ENCODE data around the gene NAGPA. TPM values are rescaled to one million over a fixed set of nuclear protein-coding genes. Genes with fewer than 3 reads are reported as not detected.

The NAGPA gene
- total and polyA plus RNA-seq, 3 experiments from 2014 or later, result 18.8 to 33.3 (median 19.0) TPM

DNA sequence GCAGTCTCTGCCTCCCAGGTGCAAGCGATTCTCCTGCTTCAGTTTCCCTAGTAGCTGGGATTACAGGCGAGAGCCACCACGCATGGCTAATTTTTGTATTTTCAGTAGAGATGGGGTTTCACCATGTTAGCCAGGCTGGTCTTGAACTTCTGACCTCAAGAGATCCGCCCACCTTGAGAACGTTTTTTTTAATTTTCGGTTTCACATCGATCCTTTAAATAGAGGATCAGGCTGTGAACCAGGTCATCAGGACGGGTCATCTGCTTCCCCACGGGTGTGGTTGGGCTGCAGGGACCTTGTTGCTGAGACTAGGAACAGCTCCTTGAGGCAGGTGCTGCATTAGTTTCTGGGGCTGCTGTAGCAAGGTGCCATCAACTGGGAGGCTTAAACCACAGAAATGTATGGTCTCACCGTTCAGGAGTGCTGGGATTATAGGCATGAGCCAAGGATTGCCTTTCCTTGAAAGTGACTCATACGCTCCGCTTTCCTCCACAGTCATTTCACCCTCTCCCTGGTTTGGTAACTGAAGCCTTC is 7.9 kb upstream of the NAGPA start:
- no peak overlapping the region for H3K27ac ChIP-seq (ENCODE audit: low read depth, low read length)
- CTCF ChIA-PET, result no interaction called here
- DNase-seq, result no peak
- POLR2A ChIA-PET, result no interaction called here
- Mint-ChIP-seq H3K9me3 (no peaks in the 10 kb centered on the region), H3K27me3 (peaks cover 0 to 5% of the 10 kb centered on the region in 2 donors), H3K4me1 (no peaks in the 10 kb centered on the region), H3K27ac (no peak overlapping the region), H3K36me3 (no peaks in the 10 kb centered on the region), H3K4me3 (no peak overlapping the region)
- H3K4me1 ChIP-seq (ENCODE audit: insufficient read depth, low read length), result no peaks in the 10 kb centered on the region
- H3K4me3 ChIP-seq (ENCODE audit: low read length), result no peak overlapping the region
- H3K27me3 ChIP-seq (ENCODE audit: insufficient read depth, low read length, poor library complexity, severe bottlenecking), result no peaks in the 10 kb centered on the region
- no peaks in the 10 kb centered on the region for H3K36me3 ChIP-seq (ENCODE audit: insufficient read depth, low read length)
- no peaks in the 10 kb centered on the region for H3K9me3 ChIP-seq (ENCODE audit: low read length)

DNA sequence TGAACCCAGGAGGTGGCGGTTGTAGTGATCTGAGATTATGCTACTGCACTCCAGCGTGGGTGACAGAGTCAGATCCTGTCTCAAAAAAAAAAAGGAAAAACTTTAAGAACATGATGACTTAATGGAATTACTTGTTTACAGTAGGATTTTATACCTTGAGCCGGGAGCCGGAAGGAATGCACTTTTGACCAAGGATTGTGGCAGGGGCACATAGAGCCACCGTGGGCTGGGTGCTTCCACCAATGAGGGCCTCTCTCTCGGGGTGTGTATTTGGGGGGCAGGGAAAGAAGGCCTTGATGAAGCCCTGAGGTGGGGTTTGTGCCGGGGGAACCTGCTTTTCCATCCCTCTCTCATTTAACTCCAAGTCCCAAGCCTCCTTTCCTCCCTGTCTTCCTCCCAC is 6.7 kb upstream of the NAGPA start:
- DNase-seq, result peak in 1 of 5 donors; percentile 9
- ChIA-PET POLR2A (no interaction called here), CTCF (no interaction called here)
- Histone ChIP-seq H3K4me3 (ENCODE audit: low read length) (no peak overlapping the region), H3K27me3 (ENCODE audit: insufficient read depth, low read length, poor library complexity, severe bottlenecking) (no peaks in the 10 kb centered on the region), H3K27ac (ENCODE audit: low read depth, low read length) (no peak overlapping the region), H3K9me3 (ENCODE audit: low read length) (no peaks in the 10 kb centered on the region), H3K36me3 (ENCODE audit: insufficient read depth, low read length) (no peaks in the 10 kb centered on the region), H3K4me1 (ENCODE audit: insufficient read depth, low read length) (no peaks in the 10 kb centered on the region)
- H3K4me3 Mint-ChIP-seq, result no peak overlapping the region
- no peaks in the 10 kb centered on the region for H3K4me1 Mint-ChIP-seq
- H3K36me3 Mint-ChIP-seq, result no peaks in the 10 kb centered on the region
- no peaks in the 10 kb centered on the region for H3K9me3 Mint-ChIP-seq
- H3K27ac Mint-ChIP-seq, result no peak overlapping the region
- H3K27me3 Mint-ChIP-seq, result peaks cover 0 to 4% of the 10 kb centered on the region in 2 donors

DNA sequence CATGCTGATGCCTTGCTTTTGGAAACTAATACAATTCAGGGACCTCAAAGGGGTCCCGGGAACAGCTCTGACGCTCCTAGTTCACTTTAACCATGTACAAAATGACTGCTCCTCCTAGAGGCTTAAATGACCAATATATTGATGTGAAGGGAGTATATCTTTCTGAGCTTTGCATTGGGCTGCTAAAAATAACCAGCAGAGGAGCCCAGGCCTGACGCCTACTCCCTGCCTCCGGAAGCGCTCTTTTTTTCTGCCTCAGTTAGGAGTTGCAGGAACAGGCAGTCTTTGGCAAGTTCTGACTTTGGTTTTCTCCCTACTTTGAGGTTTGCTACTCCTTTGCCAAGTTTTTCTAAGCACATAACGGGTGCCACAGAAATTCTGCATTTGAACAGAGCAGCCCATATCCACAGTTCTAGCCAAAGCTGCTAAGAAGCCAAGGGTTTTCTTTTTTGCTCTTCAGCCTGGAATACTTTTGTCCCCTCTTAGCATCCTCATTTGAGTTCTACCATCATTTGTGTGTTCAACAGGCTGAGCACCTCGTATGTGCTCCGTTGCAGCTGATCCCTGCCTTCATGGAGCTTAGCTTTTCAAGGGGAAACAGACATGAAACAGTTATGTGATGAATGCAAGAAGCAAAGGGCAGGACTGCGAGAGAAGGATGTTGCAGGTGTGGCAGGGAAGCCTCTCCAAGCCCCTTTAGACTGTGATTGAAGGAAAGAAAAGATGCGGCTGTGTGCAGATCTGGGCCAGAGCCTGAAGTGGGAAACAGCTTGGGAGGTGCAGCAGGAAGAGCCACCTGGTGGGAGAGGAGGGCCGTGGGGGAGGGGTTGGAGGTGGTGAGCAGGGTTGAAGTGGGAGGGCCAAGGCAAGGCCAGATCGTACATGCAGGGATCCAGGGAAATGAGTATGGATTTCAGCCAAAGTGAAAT is 2.8 kb upstream of the NAGPA start:
- H3K4me3 ChIP-seq (ENCODE audit: low read length), result no peak overlapping the region
- Mint-ChIP-seq H3K27ac (peak overlapping the region in 1 of 8 donors; percentile 47), H3K36me3 (peaks cover 0 to 6% (median 2%) of the 10 kb centered on the region in 3 donors), H3K27me3 (peaks cover 0 to 4% of the 10 kb centered on the region in 2 donors), H3K4me3 (peak overlapping the region in 2 of 7 donors; percentile 40 to 60), H3K9me3 (no peaks in the 10 kb centered on the region), H3K4me1 (peaks cover 12 to 26% (median 17%) of the 10 kb centered on the region in 3 donors)
- CTCF ChIA-PET, result no interaction called here
- H3K36me3 ChIP-seq (ENCODE audit: insufficient read depth, low read length), result no peaks in the 10 kb centered on the region
- no peaks in the 10 kb centered on the region for H3K9me3 ChIP-seq (ENCODE audit: low read length)
- no peak overlapping the region for H3K27ac ChIP-seq (ENCODE audit: low read depth, low read length)
- POLR2A ChIA-PET, result no interaction called here
- peaks cover 18% of the 10 kb centered on the region for H3K4me1 ChIP-seq (ENCODE audit: insufficient read depth, low read length)
- peak in 1 of 5 donors; percentile 10 for DNase-seq
- H3K27me3 ChIP-seq (ENCODE audit: insufficient read depth, low read length, poor library complexity, severe bottlenecking), result no peaks in the 10 kb centered on the region

DNA sequence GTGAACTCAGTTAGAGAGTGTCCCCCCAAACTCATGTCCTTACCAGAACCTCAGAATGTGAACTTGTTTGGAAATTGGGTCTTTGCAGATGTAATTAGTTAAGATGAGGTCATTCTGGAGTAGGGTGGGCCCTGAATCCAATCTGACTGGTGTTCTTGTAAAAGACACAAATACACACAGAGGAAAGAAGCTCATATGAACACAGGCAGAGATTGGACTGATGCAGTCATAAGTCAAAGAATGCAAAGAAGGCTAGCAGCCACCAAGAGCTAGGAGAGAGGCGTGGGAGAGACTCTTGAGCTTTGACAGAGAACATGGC is 2.1 kb upstream of the NAGPA start:
- Histone ChIP-seq H3K4me1 (ENCODE audit: insufficient read depth, low read length) (peaks cover 18% of the 10 kb centered on the region), H3K27ac (ENCODE audit: low read depth, low read length) (no peak overlapping the region), H3K4me3 (ENCODE audit: low read length) (no peak overlapping the region), H3K36me3 (ENCODE audit: insufficient read depth, low read length) (no peaks in the 10 kb centered on the region), H3K27me3 (ENCODE audit: insufficient read depth, low read length, poor library complexity, severe bottlenecking) (no peaks in the 10 kb centered on the region), H3K9me3 (ENCODE audit: low read length) (no peaks in the 10 kb centered on the region)
- POLR2A ChIA-PET, result no interaction called here
- peak overlapping the region in 2 of 8 donors; percentile 28 to 59 for H3K27ac Mint-ChIP-seq
- peaks cover 0 to 11% (median 3%) of the 10 kb centered on the region in 3 donors for H3K36me3 Mint-ChIP-seq
- H3K4me1 Mint-ChIP-seq, result peaks cover 12 to 26% (median 17%) of the 10 kb centered on the region in 3 donors
- no peak for DNase-seq
- CTCF ChIA-PET, result no interaction called here
- H3K27me3 Mint-ChIP-seq, result peaks cover 0 to 2% of the 10 kb centered on the region in 2 donors
- H3K9me3 Mint-ChIP-seq, result no peaks in the 10 kb centered on the region
- peak overlapping the region in 1 of 7 donors; percentile 83 for H3K4me3 Mint-ChIP-seq

DNA sequence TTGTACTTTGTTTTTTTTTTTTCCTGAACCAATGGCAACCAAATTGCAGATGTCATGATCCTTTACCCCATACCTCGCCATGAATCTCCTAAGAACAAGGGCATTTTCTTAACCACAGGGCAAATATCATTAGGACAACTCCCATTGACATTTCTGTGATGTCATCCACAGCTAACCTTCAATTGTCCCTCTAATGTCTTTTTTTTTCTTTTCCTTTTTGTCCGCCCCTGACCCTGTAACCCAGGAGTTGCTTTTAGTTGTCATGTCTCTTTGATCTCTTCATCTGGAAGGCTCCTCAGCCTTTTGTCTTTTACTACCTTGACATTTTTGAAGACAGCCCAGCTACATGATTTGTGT is 410 bp upstream of the NAGPA start:
- CTCF ChIA-PET, result interaction anchor here (0.6 to 1.5 kb wide), 5 partner anchors 22 to 417 kb away, joined by 3 to 4 read pairs (median 3); partner anchors contain the start of genes ALG1, ANKS3 and DNAAF8

DNA sequence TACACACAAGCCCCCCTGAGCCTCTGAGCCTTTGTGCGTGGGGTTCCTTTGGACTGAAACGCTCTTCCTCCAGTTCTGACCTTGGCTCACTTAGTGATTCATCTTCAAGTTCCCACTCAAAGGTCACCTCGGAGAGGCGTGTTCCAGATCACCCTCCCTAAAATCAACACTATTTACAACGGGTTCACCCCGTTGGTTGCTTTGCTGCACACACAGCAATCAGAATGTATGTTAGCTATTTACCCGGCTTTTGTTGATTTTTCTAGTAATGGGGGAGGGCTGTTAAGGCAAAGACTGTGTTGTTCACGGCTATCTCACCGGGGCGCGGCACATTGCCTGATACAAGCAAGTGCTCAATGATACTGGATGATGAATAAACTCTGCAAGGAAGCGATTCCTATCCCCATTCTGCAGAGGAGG is 977 bp downstream of the NAGPA start:
- ChIA-PET POLR2A (no interaction called here), CTCF (interaction anchor here (1.4 kb wide), 1 partner anchor 24 kb away, joined by 5 read pairs; no protein-coding TSS in a partner anchor)
- Mint-ChIP-seq H3K36me3 (peaks cover 0 to 35% (median 7%) of the 10 kb centered on the region in 3 donors), H3K9me3 (no peaks in the 10 kb centered on the region), H3K4me1 (peaks cover 12 to 26% (median 17%) of the 10 kb centered on the region in 3 donors), H3K27ac (peak overlapping the region in 7 of 8 donors; percentile 42 to 88 (median 57)), H3K27me3 (no peaks in the 10 kb centered on the region), H3K4me3 (peak overlapping the region; percentile 61 to 92 (median 79))
- H3K27me3 ChIP-seq (ENCODE audit: insufficient read depth, low read length, poor library complexity, severe bottlenecking), result no peaks in the 10 kb centered on the region
- peak overlapping the region; percentile 31 for H3K27ac ChIP-seq (ENCODE audit: low read depth, low read length)
- no peaks in the 10 kb centered on the region for H3K36me3 ChIP-seq (ENCODE audit: insufficient read depth, low read length)
- H3K4me1 ChIP-seq (ENCODE audit: insufficient read depth, low read length), result peaks cover 18% of the 10 kb centered on the region
- DNase-seq, result peak in 1 of 5 donors; percentile 3
- peak overlapping the region; percentile 68 for H3K4me3 ChIP-seq (ENCODE audit: low read length)
- H3K9me3 ChIP-seq (ENCODE audit: low read length), result no peaks in the 10 kb centered on the region

More for the DNA sequence above, 410 bp upstream of the NAGPA start:
- H3K4me3 ChIP-seq (ENCODE audit: low read length), result peak overlapping the region; percentile 68
- POLR2A ChIA-PET, result interaction anchor here (0.9 to 1.7 kb wide), 3 partner anchors 38 to 1317 kb away, joined by 3 to 10 read pairs (median 4); partner anchors contain the start of genes ALG1, ANKS3, DNAAF8 and TRAP1
- Mint-ChIP-seq H3K27ac (peak overlapping the region; percentile 70 to 98 (median 91)), H3K4me3 (peak overlapping the region; percentile 87 to 93 (median 90)), H3K27me3 (no peaks in the 10 kb centered on the region), H3K36me3 (peaks cover 0 to 22% (median 3%) of the 10 kb centered on the region in 3 donors), H3K4me1 (peaks cover 12 to 26% (median 17%) of the 10 kb centered on the region in 3 donors), H3K9me3 (no peaks in the 10 kb centered on the region)
- peaks cover 18% of the 10 kb centered on the region for H3K4me1 ChIP-seq (ENCODE audit: insufficient read depth, low read length)
- no peaks in the 10 kb centered on the region for H3K36me3 ChIP-seq (ENCODE audit: insufficient read depth, low read length)
- H3K27ac ChIP-seq (ENCODE audit: low read depth, low read length), result peak overlapping the region; percentile 17
- no peaks in the 10 kb centered on the region for H3K9me3 ChIP-seq (ENCODE audit: low read length)
- no peaks in the 10 kb centered on the region for H3K27me3 ChIP-seq (ENCODE audit: insufficient read depth, low read length, poor library complexity, severe bottlenecking)
- DNase-seq, result no peak

DNA sequence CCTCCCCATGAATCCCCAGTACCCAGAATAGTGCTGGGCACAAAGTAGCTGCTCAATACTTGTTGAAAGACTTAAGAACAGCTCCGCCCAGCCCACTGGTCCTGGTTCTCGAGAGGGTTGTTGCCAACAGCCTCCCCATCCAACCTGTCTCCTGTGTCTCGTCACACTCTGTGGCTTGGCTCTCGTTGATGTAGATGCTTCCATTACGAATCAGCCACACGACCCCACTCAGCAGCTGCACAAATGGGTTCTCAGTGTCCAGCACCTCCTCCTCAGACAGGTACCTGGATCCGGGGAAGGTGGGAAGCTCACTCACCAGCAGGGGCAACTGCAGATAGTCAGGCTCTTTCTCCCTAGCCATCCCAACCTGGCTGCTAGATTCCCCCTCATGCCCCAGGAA is 2.1 kb downstream of the NAGPA start:
- H3K4me1 Mint-ChIP-seq, result peaks cover 12 to 26% (median 17%) of the 10 kb centered on the region in 3 donors

More for the DNA sequence above, 2.1 kb downstream of the NAGPA start:
- POLR2A ChIA-PET, result no interaction called here
- H3K4me3 Mint-ChIP-seq, result peak overlapping the region in 6 of 7 donors; percentile 57 to 83 (median 70)
- no peaks in the 10 kb centered on the region for H3K27me3 Mint-ChIP-seq
- no peak overlapping the region for H3K27ac Mint-ChIP-seq
- Histone ChIP-seq H3K9me3 (ENCODE audit: low read length) (no peaks in the 10 kb centered on the region), H3K4me1 (ENCODE audit: insufficient read depth, low read length) (peaks cover 18% of the 10 kb centered on the region), H3K4me3 (ENCODE audit: low read length) (no peak overlapping the region), H3K36me3 (ENCODE audit: insufficient read depth, low read length) (no peaks in the 10 kb centered on the region), H3K27me3 (ENCODE audit: insufficient read depth, low read length, poor library complexity, severe bottlenecking) (no peaks in the 10 kb centered on the region), H3K27ac (ENCODE audit: low read depth, low read length) (no peak overlapping the region)
- H3K9me3 Mint-ChIP-seq, result no peaks in the 10 kb centered on the region
- CTCF ChIA-PET, result interaction anchor here (1.4 kb wide), 1 partner anchor 25 kb away, joined by 5 read pairs; no protein-coding TSS in a partner anchor
- peaks cover 0 to 44% (median 7%) of the 10 kb centered on the region in 3 donors for H3K36me3 Mint-ChIP-seq
- peak in 1 of 5 donors; percentile 14 for DNase-seq
